H9 (cell line): ENCODE data around the gene MICALL1. TPM values are rescaled to one million over a fixed set of nuclear protein-coding genes. Genes with fewer than 3 reads are reported as not detected.

Experiments
- DNase-seq: peaks from one replicate; pipeline ENCODE4 v3.0.0-alpha.2; 2017
- H2AFZ ChIP-seq: one replicate; pipeline ENCODE4 v1.6.1; 2013; ENCODE audit warnings: mild to moderate bottlenecking, low read length, control low read depth, moderate library complexity
- H2AK5ac ChIP-seq: 2 replicates; pipeline ENCODE4 v1.6.1; 2013; ENCODE audit warnings: low read length, control low read depth, mixed read lengths; ENCODE audit not compliant: insufficient read length
- H2BK120ac ChIP-seq: one replicate; pipeline ENCODE4 v1.6.1; 2013; ENCODE audit warnings: low read depth, mild to moderate bottlenecking, low read length, control low read depth, inconsistent platforms; ENCODE audit not compliant: poor library complexity, severe bottlenecking
- H2BK12ac ChIP-seq: 2 replicates; pipeline ENCODE4 v1.6.1; 2013; ENCODE audit warnings: low read length, control low read depth, mixed read lengths, low read depth; ENCODE audit not compliant: insufficient read length
- H2BK15ac ChIP-seq: 2 replicates; pipeline ENCODE4 v1.6.1; 2013; ENCODE audit warnings: low read depth, low read length, control low read depth
- H2BK20ac ChIP-seq: one replicate; pipeline ENCODE4 v1.6.1; 2013; ENCODE audit warnings: low read depth, mild to moderate bottlenecking, low read length, control low read depth, inconsistent platforms; ENCODE audit not compliant: poor library complexity, severe bottlenecking
- H2BK5ac ChIP-seq: 2 replicates; pipeline ENCODE4 v1.6.1; 2013; ENCODE audit warnings: low read length, control low read depth, mixed read lengths; ENCODE audit not compliant: insufficient read length
- H3K14ac ChIP-seq: 2 replicates; pipeline ENCODE4 v1.6.1; 2013; ENCODE audit warnings: low read length, control low read depth; ENCODE audit not compliant: insufficient read depth
- H3K18ac ChIP-seq: 2 replicates; pipeline ENCODE4 v1.6.1; 2013; ENCODE audit warnings: low read depth, mild to moderate bottlenecking, mixed read lengths, low read length, control low read depth; ENCODE audit not compliant: insufficient read length
- H3K23ac ChIP-seq: 2 replicates; pipeline ENCODE4 v1.6.1; 2013; ENCODE audit warnings: low read length, control low read depth, mixed read lengths, low read depth; ENCODE audit not compliant: insufficient read length
- H3K23me2 ChIP-seq: 2 replicates; pipeline ENCODE4 v1.6.1; 2013; ENCODE audit warnings: low read depth, mild to moderate bottlenecking, mixed read lengths, low read length, control low read depth; ENCODE audit not compliant: insufficient read length, poor library complexity, severe bottlenecking
- H3K27ac ChIP-seq: 2 replicates; pipeline ENCODE4 v1.5.1; 2013; ENCODE audit warnings: low read length, control low read depth, mixed read lengths, low read depth; ENCODE audit not compliant: insufficient read length
- H3K27me3 ChIP-seq: 2 replicates; pipeline ENCODE4 v1.6.1; 2013; ENCODE audit warnings: low read length, control low read depth, inconsistent platforms; ENCODE audit not compliant: insufficient read depth
- H3K4ac ChIP-seq: 2 replicates; pipeline ENCODE4 v1.6.1; 2013; ENCODE audit warnings: low read depth, mild to moderate bottlenecking, control low read depth, inconsistent platforms, low read length, moderate library complexity
- H3K4me1 ChIP-seq: 2 replicates; pipeline ENCODE4 v1.6.1; 2013; ENCODE audit warnings: low read length, control low read depth, inconsistent platforms; ENCODE audit not compliant: insufficient read depth
- H3K4me2 ChIP-seq: 2 replicates; pipeline ENCODE4 v1.6.1; 2013; ENCODE audit warnings: low read length, control low read depth, mixed read lengths; ENCODE audit not compliant: insufficient read length, insufficient read depth
- H3K56ac ChIP-seq: 2 replicates; pipeline ENCODE4 v1.6.1; 2013; ENCODE audit warnings: low read depth, mild to moderate bottlenecking, mixed read lengths, low read length, control low read depth; ENCODE audit not compliant: insufficient read length
- H3K79me1 ChIP-seq: 2 replicates; pipeline ENCODE4 v1.6.1; 2013; ENCODE audit warnings: low read depth, mild to moderate bottlenecking, moderate library complexity, low read length, control low read depth, inconsistent platforms; ENCODE audit not compliant: insufficient read depth, poor library complexity, severe bottlenecking
- H3K79me2 ChIP-seq: 2 replicates; pipeline ENCODE4 v1.6.1; 2013; ENCODE audit warnings: low read length, control low read depth, inconsistent platforms; ENCODE audit not compliant: insufficient read depth
- H3K9ac ChIP-seq: 2 replicates; pipeline ENCODE4 v1.6.1; 2013; ENCODE audit warnings: low read length, control low read depth, mixed read lengths; ENCODE audit not compliant: insufficient read length; ENCODE audit errors: extremely low read depth
- H3K9me3 ChIP-seq: one replicate; pipeline ENCODE4 v1.6.1; 2013; ENCODE audit warnings: low read depth, low read length, inconsistent platforms; ENCODE audit not compliant: control insufficient read depth
- H3T11ph ChIP-seq: one replicate; pipeline ENCODE4 v1.6.1; 2013; ENCODE audit warnings: mild to moderate bottlenecking, low read length, control low read depth, inconsistent platforms
- H4K20me1 ChIP-seq: one replicate; pipeline ENCODE4 v1.6.1; 2013; ENCODE audit not compliant: control insufficient read depth, insufficient read length, insufficient read depth
- H4K5ac ChIP-seq: 2 replicates; pipeline ENCODE4 v1.6.1; 2013; ENCODE audit warnings: low read depth, mild to moderate bottlenecking, mixed read lengths, low read length, control low read depth; ENCODE audit not compliant: insufficient read length
- H4K8ac ChIP-seq: replicated peaks from 2 replicates; pipeline ENCODE4 v1.6.1; 2013; ENCODE audit warnings: low read length, control low read depth, mixed read lengths, low read depth; ENCODE audit not compliant: insufficient read length
- H4K91ac ChIP-seq: 2 replicates; pipeline ENCODE4 v1.6.1; 2013; ENCODE audit warnings: low read depth, mild to moderate bottlenecking, moderate library complexity, mixed read lengths, low read length, control low read depth; ENCODE audit not compliant: insufficient read length
- H3K27ac Mint-ChIP-seq, 3 experiments: 2 replicates in 2 of 3; 3 replicates in 1 of 3; pipeline ENCODE4 v1.8.0; 2020 to 2021; ENCODE audit warnings: mixed read lengths in 3 of 3, mild to moderate bottlenecking in 1 of 3, moderate library complexity in 1 of 3
- H3K27me3 Mint-ChIP-seq: 2 replicates; pipeline ENCODE4 v1.8.0; 2021; ENCODE audit warnings: low read depth, mild to moderate bottlenecking, moderate library complexity, mixed read lengths
- H3K36me3 Mint-ChIP-seq, 3 experiments: 2 replicates in 2 of 3; 3 replicates in 1 of 3; pipeline ENCODE4 v1.8.0; 2020 to 2021; ENCODE audit warnings: low read depth in 3 of 3, mixed read lengths in 3 of 3; ENCODE audit not compliant: insufficient read depth in 1 of 3
- H3K4me1 Mint-ChIP-seq, 2 experiments: 2 replicates each; pipeline ENCODE4 v1.8.0; 2020; ENCODE audit warnings: mixed read lengths in 2 of 2
- H3K4me3 Mint-ChIP-seq, 2 experiments: 2 replicates in 1 of 2; 3 replicates in 1 of 2; pipeline ENCODE4 v1.8.0; 2020 to 2021; ENCODE audit warnings: mild to moderate bottlenecking in 2 of 2, mixed read lengths in 2 of 2, moderate library complexity in 1 of 2
- H3K9me3 Mint-ChIP-seq, 2 experiments: 2 replicates in 1 of 2; 3 replicates in 1 of 2; pipeline ENCODE4 v1.8.0; 2020; ENCODE audit warnings: mild to moderate bottlenecking in 2 of 2, mixed read lengths in 2 of 2, moderate library complexity in 1 of 2
- WGBS: extraction: QIAGEN DNeasy Blood & Tissue Kit; methylation state at CpG from one replicate; pipeline ENCODE4 v1.1.7; 2013; ENCODE audit warnings: missing lambda C conversion rate, low lambda C conversion rate, mixed read lengths; ENCODE audit not compliant: insufficient read length; ENCODE audit errors: extremely low coverage; 5-methylcytosine and 5-hydroxymethylcytosine counted together
- total RNA-seq: library from RNA; stranded (reverse); gene quantifications from 2 replicates; pipeline ENCODE4 v1.2.1, GENCODE V29; 2021
- TF ChIP-seq, protein P1 (sequence below): fragments of 200-600 bp; sonication (generic); conservative IDR thresholded peaks from 3 replicates; pipeline ENCODE4 v1.8.0; 2021; ENCODE audit warnings: antibody characterized with exemption, mild to moderate bottlenecking

Gene MICALL1
- total RNA-seq, 1 experiment from 2014 or later: 33.3 TPM

DNA sequence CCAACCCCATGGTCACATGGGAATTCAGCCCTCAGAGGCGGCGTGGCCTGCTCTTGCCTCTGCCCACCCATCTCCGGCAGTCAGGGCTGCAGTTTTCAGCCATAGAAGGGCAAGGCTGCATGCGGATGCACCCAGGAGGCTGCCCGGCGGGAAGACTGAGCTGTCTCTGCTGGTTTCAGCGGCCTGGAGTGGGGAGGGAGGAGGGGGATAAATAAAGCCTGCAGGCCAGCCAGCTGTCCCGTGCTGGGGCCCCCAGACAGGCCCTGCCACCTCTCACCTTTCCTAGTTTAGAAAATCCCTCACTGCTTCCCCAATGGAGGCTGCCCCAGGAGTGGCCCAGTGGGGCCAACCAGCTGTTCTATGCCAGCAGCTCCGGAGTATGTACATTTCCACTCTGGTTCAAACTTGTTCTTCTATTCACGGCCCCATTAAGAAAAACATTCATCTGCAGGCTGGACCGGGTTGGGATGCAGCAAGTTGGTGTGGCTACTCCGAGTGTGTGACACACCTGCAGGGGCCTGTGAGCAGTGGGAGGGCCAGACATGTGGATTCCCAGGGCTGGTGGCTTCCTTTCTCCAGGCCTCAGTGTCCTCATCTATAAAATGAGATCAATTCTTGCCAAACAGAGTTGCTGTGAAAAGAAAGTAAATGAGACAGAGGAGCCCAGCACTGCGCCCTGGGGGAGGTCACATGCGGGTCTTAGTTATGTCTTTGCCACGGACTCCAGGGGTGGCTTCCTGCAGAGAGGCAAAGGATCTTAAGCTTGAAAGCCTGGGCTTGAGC is 5.0 kb downstream of the MICALL1 start:
- Histone ChIP-seq H4K5ac (no peak overlapping the region), H3K79me2 (no peaks in the 10 kb centered on the region), H3K23ac (no peak overlapping the region), H3K18ac (no peak overlapping the region), H2BK5ac (no peak overlapping the region), H4K91ac (no peak overlapping the region), H3K14ac (no peak overlapping the region; the same call in 1 of the 2 replicates), H4K8ac (no peak overlapping the region), H3K4me1 (no peaks in the 10 kb centered on the region), H2AFZ (no peak overlapping the region), H2BK20ac (no peak overlapping the region), H3K23me2 (peaks cover 5% of the 10 kb centered on the region), H3K56ac (no peak overlapping the region), H2BK12ac (no peak overlapping the region), H2AK5ac (no peak overlapping the region), H3K9ac (no peak overlapping the region), H2BK15ac (no peak overlapping the region), H3K27me3 (no peaks in the 10 kb centered on the region), H3K79me1 (no peaks in the 10 kb centered on the region), H4K20me1 (no peaks in the 10 kb centered on the region), H3K4me2 (no peak overlapping the region), H3K9me3 (no peaks in the 10 kb centered on the region), H3K4ac (no peak overlapping the region), H2BK120ac (no peak overlapping the region), H3K27ac (no peak overlapping the region), H3T11ph (no peak overlapping the region)
- no peak for DNase-seq
- TF ChIP-seq, protein P1, sequence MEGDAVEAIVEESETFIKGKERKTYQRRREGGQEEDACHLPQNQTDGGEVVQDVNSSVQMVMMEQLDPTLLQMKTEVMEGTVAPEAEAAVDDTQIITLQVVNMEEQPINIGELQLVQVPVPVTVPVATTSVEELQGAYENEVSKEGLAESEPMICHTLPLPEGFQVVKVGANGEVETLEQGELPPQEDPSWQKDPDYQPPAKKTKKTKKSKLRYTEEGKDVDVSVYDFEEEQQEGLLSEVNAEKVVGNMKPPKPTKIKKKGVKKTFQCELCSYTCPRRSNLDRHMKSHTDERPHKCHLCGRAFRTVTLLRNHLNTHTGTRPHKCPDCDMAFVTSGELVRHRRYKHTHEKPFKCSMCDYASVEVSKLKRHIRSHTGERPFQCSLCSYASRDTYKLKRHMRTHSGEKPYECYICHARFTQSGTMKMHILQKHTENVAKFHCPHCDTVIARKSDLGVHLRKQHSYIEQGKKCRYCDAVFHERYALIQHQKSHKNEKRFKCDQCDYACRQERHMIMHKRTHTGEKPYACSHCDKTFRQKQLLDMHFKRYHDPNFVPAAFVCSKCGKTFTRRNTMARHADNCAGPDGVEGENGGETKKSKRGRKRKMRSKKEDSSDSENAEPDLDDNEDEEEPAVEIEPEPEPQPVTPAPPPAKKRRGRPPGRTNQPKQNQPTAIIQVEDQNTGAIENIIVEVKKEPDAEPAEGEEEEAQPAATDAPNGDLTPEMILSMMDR: no peak
- Mint-ChIP-seq H3K9me3 (no peaks in the 10 kb centered on the region), H3K27me3 (no peaks in the 10 kb centered on the region), H3K36me3 (peaks cover 5 to 33% (median 22%) of the 10 kb centered on the region in 3 experiments; a peak in 6 of 7 replicates), H3K27ac (peak overlapping the region in 2 of 3 experiments; percentile 88 to 91; a peak in 5 of 7 replicates), H3K4me1 (peaks cover 37 to 39% of the 10 kb centered on the region in 2 experiments), H3K4me3 (peak overlapping the region in 1 of 2 experiments; percentile 51; a peak in 1 of 5 replicates)
- WGBS: no CpG with 5 or more reads among the region's 15 CpGs
